ENCODE results near the gene CELSR3.

Gene CELSR3

GRCh38 chr3:48694610-48695392, 32.1 kb upstream of the CELSR3 start:
- in situ Hi-C loops (cut with MboI; ENCODE audit: low pct_unique_long_range_greater_than_20kb, low sequenced_read_pairs, unreplicated experiment): no loop called here
- TF ChIP-seq CTCF (IDR thresholded peaks at IDR 0.05; ENCODE audit: extremely low read depth, insufficient read depth, missing control alignments): no peak
- DNase-seq (ENCODE audit: low spot score): no peak

- no peak for DNase-seq (ENCODE audit: low spot score)
Measured at GRCh38 chr3:48693826-48694225, 31.1 kb upstream of the CELSR3 start.

GRCh38 chr3:48692551-48692950, 29.9 kb upstream of the CELSR3 start:
- DNase-seq (ENCODE audit: low spot score): no peak
- TF ChIP-seq CTCF (IDR thresholded peaks at IDR 0.05; ENCODE audit: extremely low read depth, insufficient read depth, missing control alignments): no peak
- in situ Hi-C loops (cut with MboI; ENCODE audit: low pct_unique_long_range_greater_than_20kb, low sequenced_read_pairs, unreplicated experiment): no loop called here

More at GRCh38 chr3:48693826-48694225, 31.1 kb upstream of the CELSR3 start:
- no peak for TF ChIP-seq CTCF (IDR thresholded peaks at IDR 0.05; ENCODE audit: extremely low read depth, insufficient read depth, missing control alignments)
- in situ Hi-C loops (cut with MboI; ENCODE audit: low pct_unique_long_range_greater_than_20kb, low sequenced_read_pairs, unreplicated experiment): no loop called here

- in situ Hi-C loops (cut with MboI; ENCODE audit: low pct_unique_long_range_greater_than_20kb, low sequenced_read_pairs, unreplicated experiment): no loop called here
- TF ChIP-seq CTCF (IDR thresholded peaks at IDR 0.05; ENCODE audit: extremely low read depth, insufficient read depth, missing control alignments): no peak
Measured at GRCh38 chr3:48690846-48691458, 28.3 kb upstream of the CELSR3 start.

GRCh38 chr3:48689384-48689783, 26.7 kb upstream of the CELSR3 start:
- no peak for TF ChIP-seq CTCF (IDR thresholded peaks at IDR 0.05; ENCODE audit: extremely low read depth, insufficient read depth, missing control alignments)
- in situ Hi-C loops (cut with MboI; ENCODE audit: low pct_unique_long_range_greater_than_20kb, low sequenced_read_pairs, unreplicated experiment): no loop called here
- no peak for DNase-seq (ENCODE audit: low spot score)

More at GRCh38 chr3:48690846-48691458, 28.3 kb upstream of the CELSR3 start:
- DNase-seq (ENCODE audit: low spot score): no peak

GRCh38 chr3:48688737-48689075, 26.0 kb upstream of the CELSR3 start:
- no peak for DNase-seq (ENCODE audit: low spot score)
- TF ChIP-seq CTCF (IDR thresholded peaks at IDR 0.05; ENCODE audit: extremely low read depth, insufficient read depth, missing control alignments): no peak
- in situ Hi-C loops (cut with MboI; ENCODE audit: low pct_unique_long_range_greater_than_20kb, low sequenced_read_pairs, unreplicated experiment): no loop called here
